Kidney epithelial cell (primary cell): ENCODE results near the gene ATF3. TPM values are rescaled to one million over a fixed set of nuclear protein-coding genes. Genes with fewer than 3 reads are reported as not detected.

Experiments
- DNase-seq: peaks from one replicate; pipeline ENCODE4 v3.0.0-alpha.2; 2010; ENCODE audit warnings: low read depth
- H3K27me3 ChIP-seq: 2 replicates; pipeline ENCODE4 v1.6.0; 2011; ENCODE audit warnings: low read length; ENCODE audit not compliant: control insufficient read depth, insufficient read depth
- H3K36me3 ChIP-seq: 2 replicates; pipeline ENCODE4 v1.5.1; 2011; ENCODE audit warnings: low read length; ENCODE audit not compliant: control insufficient read depth, insufficient read depth
- H3K4me3 ChIP-seq: 2 replicates; pipeline ENCODE4 v1.5.1; 2011; ENCODE audit warnings: low read depth, mild to moderate bottlenecking, control low read depth, low read length
- CTCF ChIP-seq: IDR thresholded peaks from 2 replicates; pipeline ENCODE4 v1.5.1; 2011; ENCODE audit warnings: mild to moderate bottlenecking, moderate library complexity, low read length, control low read depth, inconsistent platforms; ENCODE audit not compliant: insufficient read depth, poor library complexity, severe bottlenecking
- total RNA-seq: library from RNA; depleted of rRNA; stranded (reverse); fragments of >200 nt; gene quantifications from 2 replicates; pipeline ENCODE4 v1.2.3, GENCODE V29; 2015

Gene ATF3
- total RNA-seq, 1 donor from 2014 or later, result 99.2 TPM

GRCh38 chr1:212667223-212668139, 58.9 kb downstream of the ATF3 start:
- Histone ChIP-seq H3K4me3 (no peak overlapping the region), H3K27me3 (no peaks in the 10 kb centered on the region), H3K36me3 (no peaks in the 10 kb centered on the region)
- no peak for TF ChIP-seq CTCF
- DNase-seq, result peak; percentile 97

GRCh38 chr1:212668477-212668876, 59.9 kb downstream of the ATF3 start:
- no peak for TF ChIP-seq CTCF
- H3K27me3 ChIP-seq, result no peaks in the 10 kb centered on the region

GRCh38 chr1:212669102-212669501, 60.5 kb downstream of the ATF3 start:
- H3K4me3 ChIP-seq, result no peak overlapping the region
- H3K36me3 ChIP-seq, result no peaks in the 10 kb centered on the region
- peak; percentile 28 for TF ChIP-seq CTCF
- DNase-seq, result no peak
- no peaks in the 10 kb centered on the region for H3K27me3 ChIP-seq

More at GRCh38 chr1:212668477-212668876, 59.9 kb downstream of the ATF3 start:
- Histone ChIP-seq H3K4me3 (no peak overlapping the region), H3K36me3 (no peaks in the 10 kb centered on the region)
- no peak for DNase-seq

GRCh38 chr1:212669600-212669999, 61.0 kb downstream of the ATF3 start:
- no peak for TF ChIP-seq CTCF
- Histone ChIP-seq H3K36me3 (no peaks in the 10 kb centered on the region), H3K27me3 (no peaks in the 10 kb centered on the region), H3K4me3 (no peak overlapping the region)
- no peak for DNase-seq

- Histone ChIP-seq H3K27me3 (no peaks in the 10 kb centered on the region), H3K4me3 (no peak overlapping the region), H3K36me3 (no peaks in the 10 kb centered on the region)
- no peak for TF ChIP-seq CTCF
- no peak for DNase-seq
These were observed 61.7 kb downstream of the ATF3 start for GRCh38 chr1:212670301-212670700.

Other genes with a start within 250 kb of the ATF3 start
- gene PACC1, start 193.9 kb upstream of the ATF3 start, total RNA-seq, result 41.3 and 43.2 TPM in 2 replicates
- gene NENF, start 175.8 kb upstream of the ATF3 start, total RNA-seq, result 35.8 and 36.0 TPM in 2 replicates
- gene BATF3, start 91.1 kb downstream of the ATF3 start, total RNA-seq, result 0.89 and 5.4 TPM in 2 replicates
- gene NSL1, start 183.0 kb downstream of the ATF3 start, total RNA-seq, result 28.2 and 33.7 TPM in 2 replicates
- gene TATDN3, start 183.1 kb downstream of the ATF3 start, total RNA-seq, result 14.7 and 21.7 TPM in 2 replicates
- gene SPATA45, start 238.9 kb downstream of the ATF3 start, total RNA-seq, result not detected in 2 replicates
- 3.9 and 4.0 TPM in 2 replicates for gene FLVCR1, start 249.5 kb downstream of the ATF3 start, total RNA-seq